Heart right ventricle (tissue), 16 donors: ENCODE measurements around the gene RTL5. TPM values are rescaled to one million over a fixed set of nuclear protein-coding genes. Genes with fewer than 3 reads are reported as not detected.

Experiments used
- ATAC-seq, 8 donors: fragments of 200-7000 bp; cut with Tn5 transposase; one replicate each; pipeline ENCODE4 v1.9.1; 2020; ENCODE audit warnings: mild to moderate bottlenecking in 8 of 8, moderate library complexity in 8 of 8, moderate number of reproducible peaks in 1 of 8
- DNase-seq, 2 donors: peaks; one replicate each; pipeline ENCODE4 v3.0.0-alpha.2; 2020
- H3K27ac ChIP-seq, 10 donors: fragments of 200-600 bp; sonication (generic) in 2 of 10; one replicate each; pipeline versions ENCODE4 v1.5.0 to v1.8.0; 2020 to 2022; ENCODE audit warnings: mild to moderate bottlenecking in 3 of 10
- H3K27me3 ChIP-seq, 7 donors: fragments of 200-600 bp; one replicate each; pipeline ENCODE4 v1.8.0; 2021 to 2022; ENCODE audit warnings: mild to moderate bottlenecking in 2 of 7
- H3K36me3 ChIP-seq, 9 donors: fragments of 200-600 bp; sonication (generic) in 1 of 9; one replicate each; pipeline versions ENCODE4 v1.5.0 to v1.8.0; 2020 to 2022; ENCODE audit warnings: mild to moderate bottlenecking in 2 of 9
- H3K4me1 ChIP-seq, 9 donors: fragments of 200-600 bp; sonication (generic) in 1 of 9; one replicate each; pipeline versions ENCODE4 v1.5.0 to v1.8.0; 2020 to 2022; ENCODE audit warnings: mild to moderate bottlenecking in 4 of 9
- H3K4me3 ChIP-seq, 10 donors: fragments of 200-600 bp; sonication (generic) in 2 of 10; one replicate each; pipeline versions ENCODE4 v1.5.0 to v1.8.0; 2020 to 2022; ENCODE audit warnings: mild to moderate bottlenecking in 7 of 10, moderate library complexity in 2 of 10
- H3K9me3 ChIP-seq, 11 donors: fragments of 200-600 bp in 10 of 11; sonication (generic) in 2 of 11; one replicate each; pipeline versions ENCODE4 v1.5.0 to v1.8.0; 2013 to 2022; ENCODE audit warnings: mild to moderate bottlenecking in 2 of 11, control low read depth in 1 of 11, moderate library complexity in 1 of 11
- WGBS, 2 donors: extraction: QIAGEN DNeasy Blood & Tissue Kit; methylation state at CpG; one replicate each; pipeline ENCODE4 v1.1.7; 2013; ENCODE audit warnings: inconsistent platforms in 1 of 2; 5-methylcytosine and 5-hydroxymethylcytosine counted together
- intact Hi-C, 10 donors: fragments of 100-400 bp; cut with DNase I; formaldehyde crosslinking; loops; one replicate each; pipeline versions ENCODE4 v1.11.1 to v1.14.2; 2022
- polyA plus RNA-seq, 2 donors: library from polyadenylated mRNA; stranded (reverse); fragments of 200-250 nt; gene quantifications; one replicate each; pipeline ENCODE4 v1.2.3, GENCODE V29; 2013
- total RNA-seq, 10 donors: library from RNA; stranded (reverse); fragmentation: NEBNext Ultra II Directional in 3 of 10; extraction: Animal tissue kit (Norgen Biotek cat#: 25700) in 3 of 10; gene quantifications; one replicate each; pipeline versions ENCODE4 v1.2.1 to v1.2.4, GENCODE V29; 2021 to 2023
- TF ChIP-seq, protein P1 (sequence below), 9 donors: fragments of 200-600 bp; sonication (generic) in 2 of 9; IDR thresholded peaks; one replicate each; pipeline versions ENCODE4 v1.5.0 to v1.8.0; 2021 to 2022; ENCODE audit warnings: antibody characterized with exemption in 9 of 9, mild to moderate bottlenecking in 5 of 9, moderate library complexity in 1 of 9
- donor health status: Arrhythmogenic right ventricular cardiomyopathy.
- donor health status: ischemic (EF 13 %, LVEDD 7.1; RV severe dilation, severe dysfunction).
- donor health status: healthy with polysubstance abuse.
- donor health status: DM: no; HTN: yes; CAD: no.
- donor health status: DM: no; HTN: no; CAD: no.
- donor health status: ischemic (EF 25% LVEDD 6.9; RV normal size, moderate dysfunction).
- donor health status: ischemic (EF 25% LVEDD 5.7; RV mildly dilated, moderate dysfunction).
- donor health status: healthy.
- donor health status: DM: yes; HTN: yes; CAD: no.
- donor health status: Ischemic cardiomyopathy.
- donor health status: ischemic (EF 35%, LVEDD 5.7; RV mildly dilated, moderate dysfunction).
- donor health status: nonischemic (EF 11% LVEDD 7.7; RV severe dilation, severe dysfunction).
- donor health status: DM: yes; HTN: yes; CAD: no.
- donor health status: PGD.
- donor health status: ischemic (EF 29% LVEDD 5.4; RV normal size, mild dysfunction).
- donor health status: nonischemic (EF 23%, LVEDD 6.1; RV moderate dilation, normal function).

The RTL5 gene
- total and polyA plus RNA-seq, 12 donors = 1.1 to 5.4 (median 2.6) TPM

GRCh38 chrX:72102760-72103159, 29.0 kb downstream of the RTL5 start:
- no peak for DNase-seq
- Histone ChIP-seq H3K27me3 (peaks cover 0 to 61% (median 0%) of the 10 kb centered on the region in 7 donors), H3K9me3 (no peaks in the 10 kb centered on the region), H3K27ac (no peak overlapping the region), H3K4me3 (peak overlapping the region in 1 of 10 donors; percentile 46), H3K4me1 (peaks cover 0 to 39% (median 0%) of the 10 kb centered on the region in 9 donors), H3K36me3 (no peaks in the 10 kb centered on the region)
- intact Hi-C loops = no loop called here
- 33 to 77% methylated on average over 4 of the region's 4 CpGs for WGBS, 2 donors
- TF ChIP-seq, protein P1, sequence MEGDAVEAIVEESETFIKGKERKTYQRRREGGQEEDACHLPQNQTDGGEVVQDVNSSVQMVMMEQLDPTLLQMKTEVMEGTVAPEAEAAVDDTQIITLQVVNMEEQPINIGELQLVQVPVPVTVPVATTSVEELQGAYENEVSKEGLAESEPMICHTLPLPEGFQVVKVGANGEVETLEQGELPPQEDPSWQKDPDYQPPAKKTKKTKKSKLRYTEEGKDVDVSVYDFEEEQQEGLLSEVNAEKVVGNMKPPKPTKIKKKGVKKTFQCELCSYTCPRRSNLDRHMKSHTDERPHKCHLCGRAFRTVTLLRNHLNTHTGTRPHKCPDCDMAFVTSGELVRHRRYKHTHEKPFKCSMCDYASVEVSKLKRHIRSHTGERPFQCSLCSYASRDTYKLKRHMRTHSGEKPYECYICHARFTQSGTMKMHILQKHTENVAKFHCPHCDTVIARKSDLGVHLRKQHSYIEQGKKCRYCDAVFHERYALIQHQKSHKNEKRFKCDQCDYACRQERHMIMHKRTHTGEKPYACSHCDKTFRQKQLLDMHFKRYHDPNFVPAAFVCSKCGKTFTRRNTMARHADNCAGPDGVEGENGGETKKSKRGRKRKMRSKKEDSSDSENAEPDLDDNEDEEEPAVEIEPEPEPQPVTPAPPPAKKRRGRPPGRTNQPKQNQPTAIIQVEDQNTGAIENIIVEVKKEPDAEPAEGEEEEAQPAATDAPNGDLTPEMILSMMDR (IDR thresholded peaks at IDR 0.05) = no peak
- no peak for ATAC-seq

GRCh38 chrX:72102126-72102525, 29.6 kb downstream of the RTL5 start:
- Histone ChIP-seq H3K4me1 (peaks cover 0 to 37% (median 0%) of the 10 kb centered on the region in 9 donors), H3K36me3 (no peaks in the 10 kb centered on the region), H3K27me3 (peaks cover 0 to 59% (median 0%) of the 10 kb centered on the region in 7 donors), H3K9me3 (no peaks in the 10 kb centered on the region), H3K4me3 (peak overlapping the region in 1 of 10 donors; percentile 46), H3K27ac (peak overlapping the region in 2 of 10 donors; percentile 44 to 80)
- WGBS, 2 donors = 75 to 80% methylated on average over 2 of the region's 2 CpGs
- DNase-seq (no peak), ATAC-seq (no peak)
- intact Hi-C loops = no loop called here
- TF ChIP-seq, protein P1 (IDR thresholded peaks at IDR 0.05) = no peak

DNA sequence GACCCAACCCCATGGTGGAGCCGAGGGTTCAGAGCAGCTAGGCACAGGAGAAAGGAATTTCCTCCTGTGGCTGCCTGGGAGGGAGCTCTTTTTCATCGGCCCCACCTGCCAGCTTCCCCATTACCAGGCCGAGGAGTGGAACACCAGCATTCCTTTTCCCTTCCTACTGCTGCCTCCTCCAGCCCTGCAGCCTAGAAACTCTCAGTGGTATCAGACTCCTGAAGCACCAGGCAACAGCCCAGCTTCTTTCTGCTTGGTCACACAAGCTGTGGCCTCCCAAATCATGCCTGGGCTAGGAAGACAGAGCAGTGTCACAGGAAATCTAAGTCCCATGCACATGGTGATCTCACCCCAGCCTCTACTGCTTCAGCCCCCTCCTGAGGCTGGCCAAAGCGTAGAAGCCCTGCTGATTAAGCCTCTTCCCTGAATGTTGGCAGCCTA, 30.1 kb downstream of the RTL5 start:
- H3K27ac ChIP-seq = peak overlapping the region in 2 of 10 donors; percentile 44 to 80
- TF ChIP-seq, protein P1 (IDR thresholded peaks at IDR 0.05) = no peak
- intact Hi-C loops = no loop called here
- H3K36me3 ChIP-seq = no peaks in the 10 kb centered on the region
- ATAC-seq = peak in 1 of 8 donors; percentile 34
- H3K4me1 ChIP-seq = peaks cover 0 to 40% (median 0%) of the 10 kb centered on the region in 9 donors
- 43 to 47% methylated on average over 4 of the region's 4 CpGs for WGBS, 2 donors
- no peaks in the 10 kb centered on the region for H3K9me3 ChIP-seq
- H3K27me3 ChIP-seq = peaks cover 0 to 62% (median 0%) of the 10 kb centered on the region in 7 donors
- no peak for DNase-seq
- peak overlapping the region in 1 of 10 donors; percentile 46 for H3K4me3 ChIP-seq

DNA sequence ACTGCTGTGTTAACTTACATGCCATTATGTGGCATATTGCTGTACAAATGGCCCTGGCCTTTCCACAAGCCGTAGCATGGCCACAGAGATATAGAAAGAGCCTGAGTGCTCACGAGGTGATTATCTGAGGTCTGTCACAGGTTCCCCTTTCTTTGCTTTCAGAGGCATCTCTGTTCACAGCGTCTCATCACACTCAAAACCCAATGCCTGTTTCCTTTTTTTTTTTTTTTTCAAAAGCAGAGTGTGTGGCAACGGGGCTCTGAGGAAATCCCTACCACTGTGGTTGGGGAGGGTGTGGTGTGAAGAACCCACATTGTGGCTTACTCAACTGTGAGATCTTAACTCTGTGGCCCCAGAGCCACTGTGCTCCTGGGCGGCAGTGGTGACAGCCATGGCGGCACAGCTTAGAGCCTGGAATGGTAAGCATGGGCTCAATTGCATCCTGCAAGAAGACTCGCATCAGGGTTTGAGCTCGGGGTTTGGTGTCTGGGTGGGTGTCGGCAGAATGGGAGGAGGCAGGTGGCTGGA, 30.8 kb downstream of the RTL5 start:
- H3K27ac ChIP-seq = peak overlapping the region in 2 of 10 donors; percentile 44 to 80
- 85 to 87% methylated on average over 9 of the region's 9 CpGs for WGBS, 2 donors
- ATAC-seq = peak; percentile 43 to 84 (median 69)
- intact Hi-C loops = no loop called here
- H3K27me3 ChIP-seq = peaks cover 0 to 70% (median 0%) of the 10 kb centered on the region in 7 donors
- H3K36me3 ChIP-seq = no peaks in the 10 kb centered on the region
- DNase-seq = no peak
- H3K4me1 ChIP-seq = peaks cover 0 to 43% (median 1%) of the 10 kb centered on the region in 9 donors
- peak overlapping the region in 1 of 10 donors; percentile 46 for H3K4me3 ChIP-seq
- TF ChIP-seq, protein P1 (IDR thresholded peaks at IDR 0.05) = no peak
- H3K9me3 ChIP-seq = no peaks in the 10 kb centered on the region
